WTC11 (cell line): ENCODE results near the gene WNK2. TPM values are rescaled to one million over a fixed set of nuclear protein-coding genes. Genes with fewer than 3 reads are reported as not detected.

Source experiments
- ATAC-seq: fragments of 200-7000 bp; cut with Tn5 transposase; 2 replicates; pipeline ENCODE4 v1.10.0; 2021; ENCODE audit warnings: mild to moderate bottlenecking, moderate library complexity
- CTCF ChIA-PET: fragments of 300-600 bp; sonication (Branson Sonifier 250); formaldehyde crosslinking; loops from one replicate; lab custom pipeline; 2021; ENCODE audit warnings: antibody characterized with exemption; lab: Charles Lee
- POLR2A ChIA-PET: fragments of 350-600 bp; sonication (Branson Sonifier 250); formaldehyde crosslinking; loops from one replicate; lab custom pipeline; 2021; ENCODE audit warnings: antibody characterized with exemption; lab: Charles Lee
- DNase-seq: peaks from one replicate; pipeline ENCODE4 v3.0.0; 2021; ENCODE audit warnings: low spot score
- H3K27ac Mint-ChIP-seq: 2 replicates; pipeline ENCODE4 v1.8.0; 2021; ENCODE audit warnings: mixed read lengths
- H3K27me3 Mint-ChIP-seq: 2 replicates; pipeline ENCODE4 v1.8.0; 2021; ENCODE audit warnings: low read depth, mild to moderate bottlenecking, moderate library complexity, mixed read lengths
- H3K36me3 Mint-ChIP-seq: 2 replicates; pipeline ENCODE4 v1.8.0; 2021; ENCODE audit warnings: mixed read lengths
- H3K4me1 Mint-ChIP-seq: 2 replicates; pipeline ENCODE4 v1.8.0; 2022; ENCODE audit warnings: mixed read lengths
- H3K4me3 Mint-ChIP-seq: 2 replicates; pipeline ENCODE4 v1.8.0; 2021; ENCODE audit warnings: mild to moderate bottlenecking, moderate library complexity, mixed read lengths
- H3K9me3 Mint-ChIP-seq: 2 replicates; pipeline ENCODE4 v1.8.0; 2021; ENCODE audit warnings: mixed read lengths
- AR ChIP-seq: fragments of 250-450 bp; sonication (Bioruptor Pico); IDR thresholded peaks from 2 replicates; pipeline ENCODE4 v1.9.0; 2021; ENCODE audit warnings: mild to moderate bottlenecking
- ATF1 ChIP-seq: sonication (generic); formaldehyde crosslinking; IDR thresholded peaks from 2 replicates; pipeline ENCODE4 v1.8.1; 2023; ENCODE audit warnings: mild to moderate bottlenecking, moderate library complexity, missing genetic modification reagents
- CBFB ChIP-seq: sonication (generic); formaldehyde crosslinking; IDR thresholded peaks from 2 replicates; pipeline ENCODE4 v1.8.1; 2022; ENCODE audit warnings: mild to moderate bottlenecking, low read depth, missing genetic modification reagents
- CREM ChIP-seq: sonication (generic); formaldehyde crosslinking; IDR thresholded peaks from 2 replicates; pipeline ENCODE4 v1.8.1; 2022; ENCODE audit warnings: mild to moderate bottlenecking, missing genetic modification reagents, moderate library complexity
- E2F1 ChIP-seq: sonication (generic); formaldehyde crosslinking; IDR thresholded peaks from 2 replicates; pipeline ENCODE4 v1.8.0; 2022; ENCODE audit warnings: mild to moderate bottlenecking, missing genetic modification reagents
- ERG ChIP-seq: fragments of 250-450 bp; sonication (Bioruptor Pico); IDR thresholded peaks from 2 replicates; pipeline ENCODE4 v1.8.0; 2021; ENCODE audit warnings: mild to moderate bottlenecking
- FOXJ3 ChIP-seq: sonication (generic); formaldehyde crosslinking; IDR thresholded peaks from 2 replicates; pipeline ENCODE4 v1.9.0; 2021; ENCODE audit warnings: missing genetic modification reagents, mild to moderate bottlenecking, borderline replicate concordance
- FOXP1 ChIP-seq: sonication (generic); formaldehyde crosslinking; IDR thresholded peaks from 2 replicates; pipeline ENCODE4 v1.8.0; 2022; ENCODE audit warnings: missing genetic modification reagents, mild to moderate bottlenecking, moderate library complexity, borderline replicate concordance
- GABPB1 ChIP-seq: sonication (generic); formaldehyde crosslinking; IDR thresholded peaks from 2 replicates; pipeline ENCODE4 v1.8.1; 2023; ENCODE audit warnings: mild to moderate bottlenecking, missing genetic modification reagents
- KAT7 ChIP-seq: sonication (generic); formaldehyde crosslinking; IDR thresholded peaks from 2 replicates; pipeline ENCODE4 v1.8.1; 2023; ENCODE audit warnings: missing genetic modification reagents, mild to moderate bottlenecking, borderline replicate concordance
- MXD4 ChIP-seq: fragments of 250-450 bp; sonication (Bioruptor Pico); IDR thresholded peaks from 2 replicates; pipeline ENCODE4 v1.8.0; 2021; ENCODE audit warnings: mild to moderate bottlenecking, moderate library complexity, borderline replicate concordance
- MYBL2 ChIP-seq: sonication (generic); formaldehyde crosslinking; IDR thresholded peaks from 2 replicates; pipeline ENCODE4 v1.8.1; 2023; ENCODE audit warnings: mild to moderate bottlenecking, moderate library complexity, missing genetic modification reagents
- NFATC4 ChIP-seq: fragments of 250-450 bp; sonication (Bioruptor Pico); IDR thresholded peaks from 2 replicates; pipeline ENCODE4 v1.9.0; 2021; ENCODE audit warnings: mild to moderate bottlenecking
- NR2C2 ChIP-seq: sonication (generic); formaldehyde crosslinking; IDR thresholded peaks from 2 replicates; pipeline ENCODE4 v1.8.0; 2022; ENCODE audit warnings: mild to moderate bottlenecking, missing genetic modification reagents
- OVOL2 ChIP-seq: fragments of 250-450 bp; sonication (Bioruptor Pico); IDR thresholded peaks from 2 replicates; pipeline ENCODE4 v1.9.0; 2021; ENCODE audit warnings: mild to moderate bottlenecking, borderline replicate concordance
- SOX15 ChIP-seq: fragments of 250-450 bp; sonication (Bioruptor Pico); IDR thresholded peaks from 2 replicates; pipeline ENCODE4 v1.9.0; 2021; ENCODE audit warnings: mild to moderate bottlenecking
- TP53 ChIP-seq: sonication (generic); formaldehyde crosslinking; IDR thresholded peaks from 2 replicates; pipeline ENCODE4 v1.8.1; 2023; ENCODE audit warnings: mild to moderate bottlenecking, missing genetic modification reagents
- ZNF121 ChIP-seq: sonication (generic); formaldehyde crosslinking; IDR thresholded peaks from 2 replicates; pipeline ENCODE4 v1.8.0; 2023; ENCODE audit warnings: missing genetic modification reagents
- ZNF138 ChIP-seq: sonication (generic); formaldehyde crosslinking; conservative IDR thresholded peaks from 2 replicates; pipeline ENCODE4 v1.8.1; 2022; ENCODE audit warnings: mild to moderate bottlenecking, moderate library complexity, missing genetic modification reagents
- ZNF263 ChIP-seq: sonication (generic); formaldehyde crosslinking; IDR thresholded peaks from 2 replicates; pipeline ENCODE4 v1.8.1; 2022; ENCODE audit warnings: low read depth, mild to moderate bottlenecking, moderate library complexity, missing genetic modification reagents
- ZNF317 ChIP-seq: sonication (generic); formaldehyde crosslinking; IDR thresholded peaks from 2 replicates; pipeline ENCODE4 v1.8.1; 2023; ENCODE audit warnings: low read depth, mild to moderate bottlenecking, moderate library complexity, missing genetic modification reagents, borderline replicate concordance
- ZNF416 ChIP-seq: fragments of 250-450 bp; sonication (Bioruptor Pico); IDR thresholded peaks from 2 replicates; pipeline ENCODE4 v1.9.0; 2021; ENCODE audit warnings: mild to moderate bottlenecking, inconsistent platforms
- ZSCAN18 ChIP-seq: fragments of 250-450 bp; sonication (Bioruptor Pico); IDR thresholded peaks from 2 replicates; pipeline ENCODE4 v2.1.2; 2022; ENCODE audit warnings: mild to moderate bottlenecking, moderate library complexity
- total RNA-seq: library from RNA; stranded (reverse); gene quantifications from 3 replicates; pipeline ENCODE4 v1.2.3, GENCODE V29; 2021
- TF ChIP-seq, protein P1 (sequence below): sonication (generic); formaldehyde crosslinking; IDR thresholded peaks from 2 replicates; pipeline ENCODE4 v1.8.1; 2022; ENCODE audit warnings: mild to moderate bottlenecking, missing genetic modification reagents, moderate library complexity, borderline replicate concordance
- TF ChIP-seq, protein P2 (sequence below): sonication (generic); formaldehyde crosslinking; IDR thresholded peaks from 2 replicates; pipeline ENCODE4 v1.8.1; 2023; ENCODE audit warnings: mild to moderate bottlenecking, missing genetic modification reagents, moderate library complexity

WNK2 gene
- total RNA-seq, 1 experiment from 2014 or later, result 120 TPM

DNA sequence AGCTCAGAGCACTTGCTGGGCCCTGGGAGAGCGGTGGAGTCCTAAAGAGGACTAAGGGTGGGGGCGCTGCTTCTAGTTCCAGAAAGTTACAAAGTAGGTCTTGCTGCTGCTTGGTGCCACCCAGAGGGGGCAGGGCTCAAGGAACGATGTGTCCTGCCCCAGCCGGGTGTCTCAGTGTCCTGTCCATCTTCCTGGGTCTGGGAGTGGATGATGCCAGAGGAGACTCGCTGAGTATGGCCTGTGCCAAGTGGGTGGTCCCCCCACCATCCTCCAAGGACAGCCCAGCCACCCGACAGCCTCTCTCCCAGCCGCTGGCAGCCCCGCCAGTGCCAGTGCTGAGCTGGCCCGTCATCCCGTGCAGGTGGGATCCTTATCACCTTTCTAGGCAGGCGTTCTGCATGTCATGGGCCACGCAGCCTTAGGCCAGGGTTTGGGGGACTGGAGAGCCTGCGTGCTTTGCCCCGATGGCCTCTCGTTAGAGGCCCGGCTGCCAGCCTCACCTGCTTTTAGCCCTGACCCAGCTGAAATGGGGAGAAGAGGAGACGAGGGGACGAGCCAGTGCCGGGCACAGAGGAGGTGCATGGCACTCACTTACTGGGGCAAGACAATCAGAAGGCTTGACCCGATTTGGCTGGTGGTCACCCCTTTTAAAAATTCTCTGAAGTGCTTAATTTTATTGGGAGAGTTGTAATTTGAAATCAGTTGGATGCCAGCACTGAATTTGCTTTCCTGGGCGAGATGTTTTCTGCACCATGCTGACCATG is 5.6 kb downstream of the WNK2 start:
- no peak for DNase-seq
- no peaks in the 10 kb centered on the region for H3K9me3 Mint-ChIP-seq
- H3K27me3 Mint-ChIP-seq, result no peaks in the 10 kb centered on the region; the same call in 1 of the 2 replicates
- peaks cover 76% of the 10 kb centered on the region for H3K4me1 Mint-ChIP-seq
- TF ChIP-seq FOXP1 (CRISPR knock-in tag), result no peak
- no peak for TF ChIP-seq MYBL2 (CRISPR knock-in tag)
- TF ChIP-seq, protein P1, sequence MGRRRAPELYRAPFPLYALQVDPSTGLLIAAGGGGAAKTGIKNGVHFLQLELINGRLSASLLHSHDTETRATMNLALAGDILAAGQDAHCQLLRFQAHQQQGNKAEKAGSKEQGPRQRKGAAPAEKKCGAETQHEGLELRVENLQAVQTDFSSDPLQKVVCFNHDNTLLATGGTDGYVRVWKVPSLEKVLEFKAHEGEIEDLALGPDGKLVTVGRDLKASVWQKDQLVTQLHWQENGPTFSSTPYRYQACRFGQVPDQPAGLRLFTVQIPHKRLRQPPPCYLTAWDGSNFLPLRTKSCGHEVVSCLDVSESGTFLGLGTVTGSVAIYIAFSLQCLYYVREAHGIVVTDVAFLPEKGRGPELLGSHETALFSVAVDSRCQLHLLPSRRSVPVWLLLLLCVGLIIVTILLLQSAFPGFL (CRISPR knock-in tag), result no peak
- no peak for TF ChIP-seq FOXJ3 (CRISPR knock-in tag)
- no peak for TF ChIP-seq E2F1 (CRISPR knock-in tag)
- TF ChIP-seq GABPB1 (CRISPR knock-in tag), result no peak
- no peak for TF ChIP-seq CBFB (CRISPR knock-in tag)
- TF ChIP-seq ZNF263 (CRISPR knock-in tag), result no peak
- TF ChIP-seq ZNF317, result no peak
- TF ChIP-seq, protein P2, sequence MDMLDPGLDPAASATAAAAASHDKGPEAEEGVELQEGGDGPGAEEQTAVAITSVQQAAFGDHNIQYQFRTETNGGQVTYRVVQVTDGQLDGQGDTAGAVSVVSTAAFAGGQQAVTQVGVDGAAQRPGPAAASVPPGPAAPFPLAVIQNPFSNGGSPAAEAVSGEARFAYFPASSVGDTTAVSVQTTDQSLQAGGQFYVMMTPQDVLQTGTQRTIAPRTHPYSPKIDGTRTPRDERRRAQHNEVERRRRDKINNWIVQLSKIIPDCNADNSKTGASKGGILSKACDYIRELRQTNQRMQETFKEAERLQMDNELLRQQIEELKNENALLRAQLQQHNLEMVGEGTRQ (CRISPR knock-in tag), result no peak
- no peak for TF ChIP-seq NFATC4
- no peak for TF ChIP-seq ZSCAN18 (CRISPR knock-in tag)
- TF ChIP-seq ZNF121 (CRISPR knock-in tag), result no peak
- no peak for TF ChIP-seq MXD4
- TF ChIP-seq ATF1 (CRISPR knock-in tag), result no peak
- TF ChIP-seq OVOL2, result no peak
- POLR2A ChIA-PET, result interaction anchor here (0.5 kb wide), 1 partner anchor 188 kb away, joined by 3 read pairs; no protein-coding TSS in a partner anchor
- H3K4me3 Mint-ChIP-seq, result no peak overlapping the region
- H3K36me3 Mint-ChIP-seq, result no peaks in the 10 kb centered on the region
- CTCF ChIA-PET, result interaction anchor here (0.7 to 2.9 kb wide), 10 partner anchors 9 to 377 kb away, joined by 3 to 10 read pairs (median 6); partner anchors contain the start of gene NINJ1
- 0 out of 2 replicates have a peak, but pooled peaks have one; percentile 4 for ATAC-seq
- peak overlapping the region; percentile 80 for H3K27ac Mint-ChIP-seq

GRCh38 chr9:93190133-93190525 is 6.2 kb downstream of the WNK2 start:
- ChIA-PET POLR2A (no interaction called here), CTCF (interaction anchor here (1.8 to 2.9 kb wide), 5 partner anchors 8 to 115 kb away, joined by 5 to 10 read pairs (median 6); no protein-coding TSS in a partner anchor)
- H3K27ac Mint-ChIP-seq, result no peak overlapping the region; the same call in 1 of the 2 replicates
- H3K36me3 Mint-ChIP-seq, result no peaks in the 10 kb centered on the region
- no peak for ATAC-seq
- TF ChIP-seq ERG (CRISPR knock-in tag) (no peak), MYBL2 (CRISPR knock-in tag) (no peak), E2F1 (CRISPR knock-in tag) (no peak), AR (CRISPR knock-in tag) (no peak), CBFB (CRISPR knock-in tag) (no peak), SOX15 (CRISPR knock-in tag) (no peak), NR2C2 (no peak), KAT7 (CRISPR knock-in tag) (no peak), ZNF121 (CRISPR knock-in tag) (no peak), ZNF138 (CRISPR knock-in tag) (no peak), CREM (CRISPR knock-in tag) (no peak), TP53 (CRISPR knock-in tag) (no peak), ZNF416 (no peak)
- no peaks in the 10 kb centered on the region; the same call in 1 of the 2 replicates for H3K27me3 Mint-ChIP-seq
- H3K4me3 Mint-ChIP-seq, result no peak overlapping the region
- no peak for DNase-seq
- H3K4me1 Mint-ChIP-seq, result peaks cover 81% of the 10 kb centered on the region
- H3K9me3 Mint-ChIP-seq, result no peaks in the 10 kb centered on the region
